HG03108 (cell line): ENCODE measurements around the gene METTL21A.

Source experiments
- ATAC-seq: cut with Tn5 transposase; IDR thresholded peaks from one replicate; pipeline ENCODE4 v1.9.1; 2021; ENCODE audit warnings: moderate library complexity; ENCODE audit not compliant: unreplicated experiment

The METTL21A gene

DNA sequence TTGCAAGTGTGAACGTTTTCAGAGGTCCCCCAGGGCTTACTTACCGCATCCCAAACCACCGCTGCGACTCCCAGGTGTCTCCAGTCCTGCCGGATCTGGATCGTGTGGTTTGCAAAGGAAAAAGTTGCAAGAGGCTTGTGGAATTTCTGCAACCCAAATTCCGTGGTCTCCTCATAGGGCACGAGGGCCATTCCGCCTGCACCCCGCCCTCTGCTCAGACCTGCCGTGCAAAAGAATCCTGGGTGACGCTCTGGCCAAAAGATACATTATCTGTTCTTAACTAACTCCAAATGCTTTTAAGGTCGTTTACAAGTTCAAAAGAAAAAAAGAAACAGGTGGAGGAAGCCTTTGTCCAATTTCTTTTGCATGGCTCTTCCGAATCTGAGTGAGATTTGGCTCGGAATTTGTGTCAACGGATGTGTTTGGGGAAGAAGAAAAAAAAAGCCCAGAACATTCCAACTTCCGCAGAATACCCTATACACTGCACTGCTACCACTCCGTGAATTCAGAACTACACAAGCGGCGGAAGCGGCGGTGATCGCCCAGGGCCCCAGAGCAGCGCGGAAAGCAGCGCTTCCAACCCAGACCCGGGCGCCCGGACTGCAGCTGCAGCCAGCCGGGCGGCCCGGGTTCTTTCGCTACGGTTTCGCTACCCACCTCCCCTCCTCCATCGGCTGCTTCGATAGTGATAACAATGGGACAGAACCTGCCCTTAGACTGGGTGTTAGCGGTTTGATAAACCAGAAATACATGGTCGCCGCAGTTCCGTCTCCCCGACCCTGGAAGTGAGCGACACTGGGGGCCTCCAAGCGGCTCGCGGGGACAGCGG, 795 bp downstream of the METTL21A start:
- peak; percentile 31 for ATAC-seq

DNA sequence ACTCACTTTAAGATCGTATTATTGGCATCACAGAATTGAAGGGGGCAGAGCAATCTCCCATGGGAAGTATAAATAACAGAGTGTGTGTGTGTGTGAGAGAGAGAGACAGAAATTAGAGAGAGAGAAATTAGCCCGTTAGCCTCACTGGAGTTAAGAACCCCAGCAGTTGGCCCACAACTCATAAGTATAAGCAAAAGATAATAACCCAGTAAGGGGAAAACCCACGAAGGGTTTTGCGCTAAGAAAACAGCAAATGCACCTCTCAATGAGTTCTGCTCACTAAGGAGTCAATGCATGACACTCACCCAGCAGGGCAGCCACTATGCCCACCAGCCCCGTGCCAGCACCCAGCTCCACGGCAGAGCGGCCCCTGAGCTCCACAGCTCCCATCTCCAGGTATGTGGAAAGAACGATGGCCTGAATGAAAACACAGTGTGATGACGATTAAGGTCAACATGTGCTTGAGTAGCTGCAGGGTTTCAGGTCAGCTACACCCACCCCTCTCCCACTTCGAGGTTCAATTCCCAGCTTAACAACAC, 3.6 kb downstream of the METTL21A start:
- no peak for ATAC-seq

DNA sequence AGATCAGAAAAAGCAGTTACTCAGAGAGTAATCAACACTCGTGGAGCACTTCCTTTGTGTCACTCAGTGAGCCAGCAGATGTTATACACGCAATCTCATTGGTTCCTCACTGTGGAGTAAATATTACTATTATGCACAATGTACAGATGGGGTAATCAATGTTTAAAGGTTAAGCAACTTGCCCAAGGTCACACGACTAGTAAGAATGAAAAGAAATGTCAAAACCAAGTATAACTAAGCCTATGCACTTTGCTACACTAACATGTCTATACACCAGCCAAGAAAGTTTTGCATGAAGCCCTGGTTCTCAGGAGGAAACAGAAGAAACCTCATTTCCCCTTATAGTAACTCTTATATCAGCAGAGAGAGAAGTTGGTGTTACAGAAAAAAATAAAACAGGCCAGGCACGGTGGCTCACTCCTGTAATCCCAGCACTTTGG, 5.4 kb downstream of the METTL21A start:
- ATAC-seq, result peak; percentile 49

DNA sequence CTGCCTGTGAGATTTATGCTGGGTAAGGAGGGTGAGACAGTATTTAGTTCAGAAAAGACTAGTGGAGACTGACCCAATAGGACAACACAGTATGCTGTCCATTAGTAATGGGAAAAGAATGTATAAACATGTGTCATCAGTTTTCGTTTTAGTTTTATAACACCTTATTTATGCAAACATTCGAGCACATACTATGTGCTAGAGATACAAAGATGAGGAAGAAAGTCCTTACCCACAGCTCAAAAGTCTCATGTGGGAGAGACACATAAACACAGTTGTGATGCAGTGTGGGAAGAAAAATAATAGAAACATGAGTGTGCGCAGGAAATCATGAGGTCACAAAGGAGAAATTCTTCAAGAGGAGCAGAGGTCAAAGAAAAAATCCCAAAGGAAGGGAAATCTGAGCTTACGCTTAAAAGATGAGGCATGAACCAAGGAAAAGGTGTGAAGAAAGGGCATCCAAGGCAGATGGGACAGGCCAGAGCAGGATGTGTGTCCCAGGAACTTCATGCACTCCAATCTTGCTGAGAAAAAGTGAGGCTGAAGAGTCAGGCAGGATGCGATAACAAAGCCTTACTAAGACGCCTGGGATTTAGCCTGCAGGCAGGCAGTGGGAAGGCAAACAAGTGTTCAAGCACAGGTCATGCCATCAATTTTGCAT, 8.1 kb downstream of the METTL21A start:
- no peak for ATAC-seq

DNA sequence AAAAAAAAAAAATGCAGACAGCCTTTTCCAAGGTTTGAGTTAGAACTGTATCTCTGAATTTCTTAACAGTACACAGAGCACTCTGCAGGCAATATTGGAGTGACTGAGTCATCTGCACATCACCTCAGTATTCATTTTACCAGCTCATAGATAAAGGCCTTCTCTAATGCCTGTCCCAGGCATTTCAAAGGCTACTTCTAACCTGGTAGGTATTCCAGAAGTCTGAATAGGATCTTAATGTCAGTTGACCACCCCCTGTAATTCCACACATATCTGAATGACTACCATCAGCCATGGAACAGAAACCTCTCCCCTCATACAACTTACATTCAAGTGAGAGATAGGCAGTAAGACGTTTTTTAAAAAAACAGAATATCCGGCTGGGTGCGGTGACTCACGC, 9.0 kb downstream of the METTL21A start:
- no peak for ATAC-seq

DNA sequence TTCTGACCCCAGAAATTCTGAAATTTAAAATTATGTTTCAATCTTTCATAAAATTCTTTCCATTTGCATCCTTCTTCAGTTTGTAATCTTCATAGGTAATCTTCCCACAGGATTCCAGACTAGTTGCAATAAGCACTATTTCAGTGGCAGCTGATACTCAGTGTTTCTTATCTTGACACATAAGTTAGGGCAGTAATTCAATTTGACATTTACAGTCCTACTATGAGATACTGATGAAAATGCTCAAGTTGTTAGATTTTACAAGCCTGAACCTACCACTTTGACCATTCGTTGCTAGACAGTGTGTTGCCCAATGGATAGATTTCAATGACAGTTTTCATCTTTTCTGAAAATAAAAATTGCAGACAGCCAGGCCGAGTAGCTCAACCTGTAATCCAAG, 10.4 kb downstream of the METTL21A start:
- no peak for ATAC-seq

DNA sequence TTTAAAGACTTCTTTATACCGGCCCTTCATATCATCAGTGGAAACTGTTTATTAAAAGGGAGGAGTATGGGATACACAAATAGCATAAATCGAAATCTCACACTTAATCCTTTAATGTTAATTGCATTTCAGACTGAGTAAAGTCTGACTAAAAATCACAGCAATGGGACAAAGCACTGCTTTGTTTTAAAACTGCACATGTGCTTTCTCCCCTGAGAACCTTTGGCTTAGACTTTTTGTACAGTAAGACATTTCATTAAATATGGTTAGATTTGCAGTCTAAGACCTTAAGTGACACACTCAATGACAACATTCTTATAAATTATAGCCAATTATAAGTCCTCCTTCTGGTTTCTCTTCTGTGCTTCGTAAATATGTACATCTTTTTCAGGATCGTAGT, 12.5 kb downstream of the METTL21A start:
- no peak for ATAC-seq

DNA sequence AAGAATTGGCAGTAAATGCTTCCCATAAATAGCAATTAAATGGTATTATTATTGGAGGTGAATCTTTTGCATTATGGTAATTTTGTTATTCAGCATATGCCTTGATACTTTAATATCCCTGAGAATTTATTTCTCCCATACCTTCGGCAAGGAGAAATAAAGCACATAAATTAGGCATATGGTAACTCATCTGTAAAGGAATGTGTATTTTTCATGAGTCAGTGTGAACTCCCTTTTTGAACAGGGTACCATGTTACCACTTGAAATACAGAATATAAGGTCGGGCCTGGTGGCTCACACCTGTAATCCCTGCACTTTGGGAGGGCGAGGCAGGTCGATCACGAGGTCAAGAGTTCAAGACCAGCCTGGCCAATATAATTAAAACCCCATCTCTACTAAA, 18.4 kb downstream of the METTL21A start:
- no peak for ATAC-seq

DNA sequence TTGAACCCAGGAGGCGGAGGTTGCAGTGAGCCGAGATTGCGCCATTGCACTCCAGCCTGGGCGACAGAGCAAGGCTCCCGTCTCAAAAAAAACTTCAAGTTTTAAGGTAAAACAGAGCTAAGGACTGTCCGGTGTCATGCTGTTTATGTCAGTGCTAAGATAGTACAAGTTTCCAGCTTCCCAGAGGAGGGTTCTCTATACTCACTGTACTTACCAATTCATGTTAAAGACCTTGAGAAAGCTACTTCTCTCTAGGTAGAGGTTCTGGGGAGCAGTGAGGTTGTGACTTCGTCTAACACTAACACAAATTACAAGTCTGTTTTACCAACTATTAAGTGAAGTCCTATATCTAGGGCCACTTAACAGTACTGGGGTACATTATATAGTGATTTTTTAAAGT, 18.8 kb downstream of the METTL21A start:
- no peak for ATAC-seq

DNA sequence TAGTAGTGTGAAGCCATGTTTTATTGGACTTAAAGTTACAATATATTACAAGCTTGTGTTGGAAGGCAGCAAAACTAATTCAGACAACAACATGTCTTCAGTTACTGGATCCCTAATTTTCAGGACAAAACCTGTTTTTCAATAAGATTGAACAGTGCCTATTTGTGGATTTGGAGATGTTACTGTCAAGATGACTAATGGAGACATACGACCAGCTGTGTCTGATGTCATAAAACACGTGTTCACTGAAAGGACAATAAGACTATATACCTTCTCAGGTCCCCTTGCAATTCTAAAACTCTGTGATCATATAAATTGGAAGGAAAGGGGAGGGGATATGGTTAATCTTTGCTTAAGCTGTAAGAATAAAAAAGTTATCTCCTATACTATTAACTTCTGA, 21.7 kb downstream of the METTL21A start:
- no peak for ATAC-seq

DNA sequence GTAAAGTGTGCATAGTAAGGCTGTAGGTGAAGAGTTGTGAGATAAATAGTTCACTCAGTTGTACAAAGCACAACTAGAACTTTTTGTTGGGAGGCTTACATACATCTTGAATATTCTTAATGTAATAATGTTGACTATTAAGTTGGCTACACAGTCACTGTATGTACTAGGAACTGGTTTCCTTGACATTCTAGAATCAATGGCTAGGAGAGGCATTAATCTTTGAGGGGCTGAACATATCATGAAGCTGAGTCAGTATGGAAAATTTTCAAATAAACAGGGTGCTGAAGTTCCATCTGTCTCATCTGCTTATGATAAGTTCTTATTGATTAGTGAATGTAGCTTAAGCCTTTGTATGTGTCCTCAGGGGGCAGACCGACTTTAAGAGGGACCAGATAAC, 23.4 kb downstream of the METTL21A start:
- ATAC-seq, result no peak

DNA sequence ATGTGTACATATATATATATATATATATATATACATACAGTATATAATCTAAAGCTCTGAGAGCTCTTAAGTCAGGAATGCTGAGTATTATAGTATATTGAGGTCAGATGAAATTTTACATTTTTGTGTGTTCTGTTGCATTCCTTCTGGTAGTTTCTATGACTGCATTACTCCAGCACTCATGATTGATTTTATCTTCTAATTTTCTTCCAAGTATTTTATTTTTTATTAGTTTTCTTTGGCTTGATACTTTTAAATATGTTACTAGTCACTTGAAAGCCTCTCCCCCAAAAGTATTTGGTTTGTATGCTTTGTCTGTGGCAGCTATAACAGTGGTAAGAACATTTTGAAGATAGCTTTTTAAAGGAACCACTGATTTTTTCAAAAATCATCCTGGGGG, 25.0 kb downstream of the METTL21A start:
- ATAC-seq, result no peak

DNA sequence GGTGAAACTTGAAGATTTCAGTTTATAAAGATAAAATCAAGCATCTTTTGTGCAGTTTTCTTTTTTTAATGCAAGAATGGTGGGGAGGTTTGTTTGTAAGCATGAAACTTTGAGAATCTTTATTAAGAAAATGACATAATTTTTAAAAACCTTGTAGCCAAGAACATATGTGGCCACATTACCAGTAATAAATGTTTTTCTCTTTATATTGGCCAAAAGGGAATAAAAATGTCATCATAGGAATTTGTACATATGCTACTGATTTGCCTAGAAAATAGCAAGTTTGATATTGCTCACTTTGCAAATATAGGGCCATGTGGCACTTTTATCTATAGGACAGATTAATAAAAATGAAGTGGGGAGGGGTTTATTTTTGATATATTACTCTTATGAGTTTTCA, 25.6 kb downstream of the METTL21A start:
- no peak for ATAC-seq

DNA sequence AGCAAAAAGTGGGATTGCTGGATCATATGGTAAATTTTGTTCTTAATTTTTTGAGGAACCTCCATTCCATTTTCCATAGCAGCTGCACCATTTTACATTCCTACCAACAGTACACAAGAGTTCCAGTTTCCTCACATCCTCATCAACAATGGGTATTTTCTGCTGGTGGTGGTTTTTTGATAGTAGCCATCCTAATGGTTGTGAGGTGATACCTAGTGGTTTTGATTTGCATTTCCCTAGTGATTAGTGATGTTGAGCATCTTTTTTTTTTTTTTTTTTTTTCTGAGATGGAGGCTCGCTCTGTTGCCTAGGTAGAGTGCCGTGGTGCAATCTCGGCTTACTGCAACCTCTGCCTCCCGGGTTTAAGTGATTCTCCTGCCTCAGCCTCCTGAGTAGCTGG, 30.5 kb downstream of the METTL21A start:
- no peak for ATAC-seq

DNA sequence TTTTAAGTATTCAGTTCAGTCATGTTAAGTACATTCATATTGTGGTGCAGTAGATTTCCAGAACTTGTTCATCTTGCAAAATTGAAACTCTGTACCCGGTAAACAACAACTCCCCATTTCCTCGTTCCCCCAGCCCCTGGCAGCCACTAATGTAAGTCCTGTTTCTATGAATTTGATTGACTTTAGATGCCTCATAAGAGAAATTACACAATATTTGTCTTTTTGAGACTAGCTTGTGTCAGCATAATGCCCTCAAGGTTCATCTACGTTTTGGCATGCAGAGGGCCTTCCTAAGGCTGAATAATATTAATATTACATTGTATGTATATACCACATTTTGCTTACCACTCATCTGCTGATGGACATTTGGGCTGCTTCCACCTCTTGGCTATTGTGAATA, 30.9 kb downstream of the METTL21A start:
- no peak for ATAC-seq

DNA sequence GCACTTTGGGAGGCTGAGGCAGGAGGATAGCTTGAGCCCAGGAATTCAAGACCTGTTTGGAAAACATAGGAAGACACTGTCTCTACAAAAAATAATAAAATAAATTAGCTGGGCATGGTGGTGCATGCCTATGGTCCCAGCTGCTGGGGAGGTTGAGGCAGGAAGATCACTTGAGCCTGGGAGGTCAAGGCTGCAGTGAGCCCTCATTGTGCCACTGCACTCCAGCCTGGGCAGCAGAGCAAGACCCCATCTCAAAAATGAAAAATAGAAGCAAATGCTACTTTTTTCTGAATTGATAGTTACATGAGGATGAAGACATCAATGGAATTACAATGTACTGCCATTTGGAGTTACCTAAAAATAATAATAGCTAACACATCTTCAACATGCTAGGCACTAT, 31.9 kb downstream of the METTL21A start:
- no peak for ATAC-seq

DNA sequence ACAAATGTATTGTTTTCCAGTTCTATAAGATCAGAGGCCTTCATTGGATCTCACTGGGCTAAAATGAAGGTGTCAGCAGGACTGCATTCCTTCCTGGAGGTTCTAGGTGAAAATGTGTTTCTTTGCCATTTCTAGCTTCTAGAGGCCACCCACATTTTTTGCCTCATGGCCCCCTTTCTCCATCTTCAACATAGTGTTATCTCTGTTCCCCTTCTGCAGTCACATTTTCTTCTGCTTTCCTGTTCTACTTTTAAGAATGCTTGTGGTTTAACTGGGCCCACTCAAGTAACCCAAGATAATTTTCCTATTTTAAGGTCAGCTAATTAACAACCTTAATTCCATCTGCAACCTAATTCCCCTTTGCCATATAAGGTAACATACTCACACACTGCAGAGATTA, 36.1 kb downstream of the METTL21A start:
- ATAC-seq, result no peak

DNA sequence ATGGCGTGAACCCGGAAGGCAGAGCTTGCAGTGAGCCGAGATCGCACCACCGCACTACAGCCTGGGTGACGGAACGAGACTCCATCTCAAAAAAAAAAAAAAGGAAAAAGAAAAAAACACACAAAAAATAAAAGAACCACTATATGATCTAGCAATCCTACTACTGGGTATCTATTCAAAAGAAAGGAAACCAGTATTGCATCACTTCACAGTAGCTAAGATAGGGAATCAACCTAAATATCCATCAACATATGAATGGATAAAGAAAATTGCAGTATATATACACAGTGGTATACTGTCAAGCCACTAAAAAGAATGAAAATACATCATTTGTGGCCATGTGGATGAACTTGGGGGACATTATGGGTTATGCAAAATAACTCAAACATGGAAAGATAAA, 37.9 kb downstream of the METTL21A start:
- no peak for ATAC-seq

DNA sequence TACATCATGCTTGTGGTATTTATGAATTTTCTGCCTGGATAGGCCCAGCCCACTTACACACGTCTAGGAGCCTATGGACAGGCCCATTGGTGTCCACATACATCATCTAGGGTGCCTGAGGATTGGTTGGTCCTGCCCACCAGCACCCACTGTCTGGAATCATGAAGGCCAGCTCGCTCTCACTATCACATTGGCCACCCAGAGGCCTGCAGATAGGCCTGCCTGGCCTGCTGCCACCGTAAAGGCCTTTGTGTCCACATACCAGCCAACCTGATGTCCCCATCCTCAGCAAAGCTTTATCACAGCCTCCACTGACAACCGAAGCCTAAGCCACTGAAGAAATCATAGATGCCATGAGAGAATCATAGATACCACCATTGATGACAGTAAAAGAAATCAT, 40.2 kb downstream of the METTL21A start:
- no peak for ATAC-seq

DNA sequence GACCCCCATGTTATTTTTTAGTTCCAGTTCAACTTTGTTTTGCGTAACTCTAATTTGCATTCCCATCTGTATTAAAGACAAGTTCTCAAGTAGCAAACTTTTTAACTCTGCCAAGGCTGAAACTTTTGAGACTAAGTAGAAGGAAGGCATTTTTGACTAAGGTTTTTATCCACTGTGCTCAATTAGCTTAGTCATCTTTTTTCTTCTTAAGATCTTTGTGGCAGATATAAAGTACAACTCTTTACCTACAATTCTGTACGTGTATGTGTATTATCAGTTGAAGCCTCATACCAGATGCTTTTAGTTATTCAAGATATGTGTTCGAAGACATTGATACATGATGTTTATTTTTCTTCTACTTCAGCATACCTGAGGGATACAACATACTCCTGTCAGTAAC, 53.8 kb downstream of the METTL21A start:
- ATAC-seq, result no peak

DNA sequence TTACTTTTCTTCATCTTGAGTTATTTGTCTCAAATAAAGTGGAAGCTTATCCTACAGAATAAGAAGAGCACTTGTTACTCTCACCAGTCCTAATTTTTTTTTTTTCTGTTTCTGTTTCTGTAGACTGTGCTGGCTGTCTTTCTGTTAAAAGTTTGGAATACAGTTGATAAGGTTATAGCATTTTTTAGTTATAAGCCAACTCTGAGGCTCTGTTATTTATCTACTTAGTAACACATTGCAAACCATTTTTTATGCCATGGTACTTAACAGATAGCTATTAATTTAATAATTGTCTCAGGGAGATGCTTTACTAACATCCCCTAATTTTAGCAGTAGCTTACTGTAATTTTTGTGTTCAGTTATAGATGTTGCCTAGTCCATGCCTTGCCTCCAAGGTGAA, 57.5 kb downstream of the METTL21A start:
- no peak for ATAC-seq

DNA sequence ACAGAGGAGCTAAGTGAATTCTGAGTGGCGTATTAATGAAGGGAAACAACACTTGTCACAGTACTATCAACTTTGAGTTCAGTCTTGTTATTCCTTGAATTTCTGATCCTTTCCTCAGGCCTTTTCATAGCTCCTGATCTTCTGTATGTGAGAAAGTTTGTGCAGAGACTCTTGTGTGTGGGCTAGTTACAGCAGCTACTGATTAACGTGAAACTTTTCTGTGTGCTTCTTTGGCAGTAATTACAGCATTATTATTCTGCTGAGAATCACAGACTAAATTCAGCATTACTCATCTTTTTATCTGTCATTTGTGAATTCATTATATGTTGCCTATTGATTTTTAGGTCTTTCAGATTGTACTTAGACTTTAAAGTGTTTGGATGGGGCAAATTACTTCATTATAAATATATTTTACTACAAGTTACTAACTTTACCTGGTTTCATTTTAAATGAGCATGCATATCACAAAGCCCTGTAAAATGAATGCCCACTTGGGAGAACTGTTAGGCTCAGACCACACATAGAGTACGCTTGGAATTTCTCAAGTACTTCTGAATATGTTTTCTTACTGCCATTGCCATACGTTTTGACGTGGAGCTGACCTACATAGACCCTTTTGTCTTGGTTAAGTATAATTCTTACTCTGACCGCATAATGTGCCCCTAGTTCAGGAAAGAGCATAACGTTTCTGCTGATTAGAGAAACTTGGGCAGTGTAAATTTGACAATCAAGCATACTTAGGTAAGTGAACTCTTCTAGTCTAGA, 59.3 kb downstream of the METTL21A start:
- no peak for ATAC-seq
